Parathyroid adenoma (tissue), 2 donors: Measurements from ENCODE around the gene BASP1.
"Not testable (repeated sequence)": the region's sequence is repeated elsewhere in the genome, so short reads cannot be mapped to it uniquely, and the experiment has no call there.

ENCODE experiments used
- H2AFZ ChIP-seq: fragments of 300-600 bp; sonication (generic); one replicate; pipeline ENCODE4 v1.7.0; 2017; ENCODE audit warnings: antibody characterized with exemption, mild to moderate bottlenecking
- H3K27ac ChIP-seq: fragments of 300-600 bp; sonication (generic); one replicate; pipeline ENCODE4 v1.7.0; 2017
- H3K27me3 ChIP-seq: fragments of 300-600 bp; sonication (generic); one replicate; pipeline ENCODE4 v1.7.0; 2017; ENCODE audit warnings: low read length; ENCODE audit not compliant: control insufficient read depth, insufficient read depth
- H3K36me3 ChIP-seq: fragments of 300-600 bp; sonication (generic); one replicate; pipeline ENCODE4 v1.7.0; 2017; ENCODE audit warnings: low read length; ENCODE audit not compliant: control insufficient read depth, insufficient read depth
- H3K4me1 ChIP-seq: fragments of 300-600 bp; sonication (generic); one replicate; pipeline ENCODE4 v1.7.0; 2017; ENCODE audit warnings: control low read depth
- H3K4me2 ChIP-seq: fragments of 300-600 bp; sonication (generic); one replicate; pipeline ENCODE4 v1.7.0; 2017; ENCODE audit warnings: low read length
- H3K4me3 ChIP-seq: fragments of 300-600 bp; sonication (generic); one replicate; pipeline ENCODE4 v1.7.0; 2017; ENCODE audit warnings: low read depth, low read length
- H3K79me2 ChIP-seq: fragments of 300-600 bp; sonication (generic); one replicate; pipeline ENCODE4 v1.7.0; 2017; ENCODE audit warnings: control low read depth
- H3K9ac ChIP-seq: fragments of 300-600 bp; sonication (generic); one replicate; pipeline ENCODE4 v1.7.0; 2017; ENCODE audit warnings: mild to moderate bottlenecking
- H3K9me3 ChIP-seq: fragments of 300-600 bp; sonication (generic); one replicate; pipeline ENCODE4 v1.7.0; 2017; ENCODE audit warnings: low read length; ENCODE audit not compliant: control insufficient read depth
- CTCF ChIP-seq: fragments of 300-600 bp; sonication (generic); IDR thresholded peaks from one replicate; pipeline ENCODE4 v1.7.0; 2017; ENCODE audit warnings: antibody characterized with exemption, mild to moderate bottlenecking
- donor health status: primary hyperparathyroidism.

BASP1 gene

GRCh38 chr5:17309462-17309861 is 92.0 kb downstream of the BASP1 start:
- Histone ChIP-seq H3K27me3 (no peaks in the 10 kb centered on the region), H3K4me3 (no peak overlapping the region), H2AFZ (no peak overlapping the region), H3K4me1 (no peaks in the 10 kb centered on the region), H3K27ac (no peak overlapping the region), H3K4me2 (no peak overlapping the region), H3K9me3 (no peaks in the 10 kb centered on the region), H3K79me2 (no peaks in the 10 kb centered on the region), H3K9ac (no peak overlapping the region), H3K36me3 (no peaks in the 10 kb centered on the region)
- no peak for TF ChIP-seq CTCF

- H3K27ac ChIP-seq, H3K36me3 ChIP-seq, H2AFZ ChIP-seq, H3K4me2 ChIP-seq, H3K79me2 ChIP-seq, H3K27me3 ChIP-seq, H3K9ac ChIP-seq, H3K4me1 ChIP-seq, H3K4me3 ChIP-seq, H3K9me3 ChIP-seq: not testable (repeated sequence)
Observed at GRCh38 chr5:17310502-17310901, 93.1 kb downstream of the BASP1 start.

- not testable (repeated sequence) for H3K4me1 ChIP-seq, H3K4me3 ChIP-seq, H3K27me3 ChIP-seq, H3K36me3 ChIP-seq, H3K9me3 ChIP-seq, H2AFZ ChIP-seq, H3K27ac ChIP-seq, H3K79me2 ChIP-seq, H3K9ac ChIP-seq, H3K4me2 ChIP-seq
Observed at GRCh38 chr5:17311811-17312210, 94.4 kb downstream of the BASP1 start.

- no peak overlapping the region for H3K27ac ChIP-seq
- H3K27me3 ChIP-seq, result no peaks in the 10 kb centered on the region
- H3K4me2 ChIP-seq, result no peak overlapping the region
- no peak overlapping the region for H3K4me3 ChIP-seq
- no peak overlapping the region for H2AFZ ChIP-seq
- no peaks in the 10 kb centered on the region for H3K9me3 ChIP-seq
- no peak overlapping the region for H3K9ac ChIP-seq
- no peak for TF ChIP-seq CTCF
- H3K79me2 ChIP-seq, result no peaks in the 10 kb centered on the region
- no peaks in the 10 kb centered on the region for H3K36me3 ChIP-seq
- H3K4me1 ChIP-seq, result no peaks in the 10 kb centered on the region
Observed at GRCh38 chr5:17312358-17312757, 94.9 kb downstream of the BASP1 start.

GRCh38 chr5:17314907-17315471 is 97.6 kb downstream of the BASP1 start:
- Histone ChIP-seq H3K4me2 (no peak overlapping the region), H3K27ac (no peak overlapping the region), H3K4me3 (no peak overlapping the region), H2AFZ (no peak overlapping the region), H3K27me3 (no peaks in the 10 kb centered on the region), H3K36me3 (no peaks in the 10 kb centered on the region), H3K79me2 (no peaks in the 10 kb centered on the region), H3K9ac (no peak overlapping the region), H3K4me1 (no peaks in the 10 kb centered on the region), H3K9me3 (no peaks in the 10 kb centered on the region)
- TF ChIP-seq CTCF, result no peak

GRCh38 chr5:17315710-17316221 is 98.3 kb downstream of the BASP1 start:
- Histone ChIP-seq H3K79me2 (no peaks in the 10 kb centered on the region), H3K4me3 (no peak overlapping the region), H2AFZ (no peak overlapping the region), H3K4me1 (no peaks in the 10 kb centered on the region), H3K36me3 (no peaks in the 10 kb centered on the region), H3K27ac (no peak overlapping the region), H3K27me3 (no peaks in the 10 kb centered on the region), H3K4me2 (no peak overlapping the region), H3K9me3 (no peaks in the 10 kb centered on the region), H3K9ac (no peak overlapping the region)
- no peak for TF ChIP-seq CTCF
